Measurements from ENCODE around the gene CNTN2.

The CNTN2 gene

GRCh38 chr1:205072286-205072685 lies 29.3 kb downstream of the CNTN2 start:
- H3K4me3 ChIP-seq (ENCODE audit: low read length), result no peak overlapping the region
- H3K4me1 ChIP-seq (ENCODE audit: insufficient read depth, low read length), result peaks cover 4% of the 10 kb centered on the region
- H3K36me3 ChIP-seq (ENCODE audit: insufficient read depth, low read length), result no peaks in the 10 kb centered on the region
- H3K27me3 ChIP-seq (ENCODE audit: insufficient read depth, low read length), result no peaks in the 10 kb centered on the region
- no peaks in the 10 kb centered on the region for H3K9me3 ChIP-seq (ENCODE audit: low read length)
- H2AFZ ChIP-seq (ENCODE audit: low read depth, low read length), result no peak overlapping the region

GRCh38 chr1:205072881-205073280 lies 29.9 kb downstream of the CNTN2 start:
- no peak overlapping the region for H3K4me3 ChIP-seq (ENCODE audit: low read length)
- no peaks in the 10 kb centered on the region for H3K27me3 ChIP-seq (ENCODE audit: insufficient read depth, low read length)
- no peaks in the 10 kb centered on the region for H3K9me3 ChIP-seq (ENCODE audit: low read length)
- peaks cover 4% of the 10 kb centered on the region for H3K4me1 ChIP-seq (ENCODE audit: insufficient read depth, low read length)
- no peak overlapping the region for H2AFZ ChIP-seq (ENCODE audit: low read depth, low read length)
- no peaks in the 10 kb centered on the region for H3K36me3 ChIP-seq (ENCODE audit: insufficient read depth, low read length)

GRCh38 chr1:205073511-205073910 lies 30.5 kb downstream of the CNTN2 start:
- Histone ChIP-seq H3K27me3 (ENCODE audit: insufficient read depth, low read length) (no peaks in the 10 kb centered on the region), H3K4me1 (ENCODE audit: insufficient read depth, low read length) (peaks cover 4% of the 10 kb centered on the region), H2AFZ (ENCODE audit: low read depth, low read length) (no peak overlapping the region), H3K9me3 (ENCODE audit: low read length) (no peaks in the 10 kb centered on the region), H3K4me3 (ENCODE audit: low read length) (no peak overlapping the region), H3K36me3 (ENCODE audit: insufficient read depth, low read length) (no peaks in the 10 kb centered on the region)

- no peaks in the 10 kb centered on the region for H3K36me3 ChIP-seq (ENCODE audit: insufficient read depth, low read length)
- no peak overlapping the region for H3K4me3 ChIP-seq (ENCODE audit: low read length)
- H2AFZ ChIP-seq (ENCODE audit: low read depth, low read length), result no peak overlapping the region
- no peaks in the 10 kb centered on the region for H3K9me3 ChIP-seq (ENCODE audit: low read length)
- no peaks in the 10 kb centered on the region for H3K27me3 ChIP-seq (ENCODE audit: insufficient read depth, low read length)
- H3K4me1 ChIP-seq (ENCODE audit: insufficient read depth, low read length), result peaks cover 4% of the 10 kb centered on the region
Measured at GRCh38 chr1:205074084-205074483, 31.1 kb downstream of the CNTN2 start.

- H3K4me3 ChIP-seq (ENCODE audit: low read length), result no peak overlapping the region
- H3K9me3 ChIP-seq (ENCODE audit: low read length), result no peaks in the 10 kb centered on the region
- H2AFZ ChIP-seq (ENCODE audit: low read depth, low read length), result no peak overlapping the region
Measured at GRCh38 chr1:205074513-205074912, 31.5 kb downstream of the CNTN2 start.

GRCh38 chr1:205075642-205076155 lies 32.7 kb downstream of the CNTN2 start:
- H2AFZ ChIP-seq (ENCODE audit: low read depth, low read length), result no peak overlapping the region
- no peaks in the 10 kb centered on the region for H3K27me3 ChIP-seq (ENCODE audit: insufficient read depth, low read length)
- H3K4me3 ChIP-seq (ENCODE audit: low read length), result no peak overlapping the region
- no peaks in the 10 kb centered on the region for H3K36me3 ChIP-seq (ENCODE audit: insufficient read depth, low read length)
- no peaks in the 10 kb centered on the region for H3K9me3 ChIP-seq (ENCODE audit: low read length)
- H3K4me1 ChIP-seq (ENCODE audit: insufficient read depth, low read length), result peaks cover 4% of the 10 kb centered on the region

More at GRCh38 chr1:205074513-205074912, 31.5 kb downstream of the CNTN2 start:
- Histone ChIP-seq H3K4me1 (ENCODE audit: insufficient read depth, low read length) (peaks cover 4% of the 10 kb centered on the region), H3K36me3 (ENCODE audit: insufficient read depth, low read length) (no peaks in the 10 kb centered on the region), H3K27me3 (ENCODE audit: insufficient read depth, low read length) (no peaks in the 10 kb centered on the region)

GRCh38 chr1:205076245-205076761 lies 33.3 kb downstream of the CNTN2 start:
- Histone ChIP-seq H3K9me3 (ENCODE audit: low read length) (no peaks in the 10 kb centered on the region), H3K27me3 (ENCODE audit: insufficient read depth, low read length) (no peaks in the 10 kb centered on the region), H3K4me3 (ENCODE audit: low read length) (no peak overlapping the region), H2AFZ (ENCODE audit: low read depth, low read length) (no peak overlapping the region), H3K4me1 (ENCODE audit: insufficient read depth, low read length) (peaks cover under 1% of the 10 kb centered on the region), H3K36me3 (ENCODE audit: insufficient read depth, low read length) (no peaks in the 10 kb centered on the region)

- H3K9me3 ChIP-seq (ENCODE audit: low read length), result no peaks in the 10 kb centered on the region
Measured at GRCh38 chr1:205077158-205077933, 34.3 kb downstream of the CNTN2 start.

GRCh38 chr1:205077934-205078311 lies 34.9 kb downstream of the CNTN2 start:
- no peak overlapping the region for H2AFZ ChIP-seq (ENCODE audit: low read depth, low read length)
- no peaks in the 10 kb centered on the region for H3K4me1 ChIP-seq (ENCODE audit: insufficient read depth, low read length)

More at GRCh38 chr1:205077158-205077933, 34.3 kb downstream of the CNTN2 start:
- no peak overlapping the region for H3K4me3 ChIP-seq (ENCODE audit: low read length)
- H3K27me3 ChIP-seq (ENCODE audit: insufficient read depth, low read length), result no peaks in the 10 kb centered on the region
- no peak overlapping the region for H2AFZ ChIP-seq (ENCODE audit: low read depth, low read length)
- no peaks in the 10 kb centered on the region for H3K4me1 ChIP-seq (ENCODE audit: insufficient read depth, low read length)
- H3K36me3 ChIP-seq (ENCODE audit: insufficient read depth, low read length), result no peaks in the 10 kb centered on the region

GRCh38 chr1:205082431-205082830 lies 39.4 kb downstream of the CNTN2 start:
- Histone ChIP-seq H3K9me3 (ENCODE audit: low read length) (no peaks in the 10 kb centered on the region), H3K4me1 (ENCODE audit: insufficient read depth, low read length) (no peaks in the 10 kb centered on the region), H3K4me3 (ENCODE audit: low read length) (no peak overlapping the region), H3K27me3 (ENCODE audit: insufficient read depth, low read length) (no peaks in the 10 kb centered on the region), H3K36me3 (ENCODE audit: insufficient read depth, low read length) (peaks cover 35% of the 10 kb centered on the region), H2AFZ (ENCODE audit: low read depth, low read length) (no peak overlapping the region)

More at GRCh38 chr1:205077934-205078311, 34.9 kb downstream of the CNTN2 start:
- H3K9me3 ChIP-seq (ENCODE audit: low read length), result no peaks in the 10 kb centered on the region
- H3K27me3 ChIP-seq (ENCODE audit: insufficient read depth, low read length), result no peaks in the 10 kb centered on the region
- no peak overlapping the region for H3K4me3 ChIP-seq (ENCODE audit: low read length)
- H3K36me3 ChIP-seq (ENCODE audit: insufficient read depth, low read length), result peaks cover 4% of the 10 kb centered on the region

- Histone ChIP-seq H3K36me3 (ENCODE audit: insufficient read depth, low read length) (peaks cover 52% of the 10 kb centered on the region), H3K27me3 (ENCODE audit: insufficient read depth, low read length) (no peaks in the 10 kb centered on the region), H3K4me3 (ENCODE audit: low read length) (no peak within 1 kb of the TSS), H2AFZ (ENCODE audit: low read depth, low read length) (no peak within 1 kb of the TSS), H3K9me3 (ENCODE audit: low read length) (no peaks in the 10 kb centered on the region), H3K4me1 (ENCODE audit: insufficient read depth, low read length) (no peaks in the 10 kb centered on the region)
Measured at GRCh38 chr1:205084360-205084759, 41.3 kb downstream of the CNTN2 start, which contains the start of gene TMEM81. TMEM81 (minus strand) TSS chr1:205084460; CDS start chr1:205084320, 140 bp downstream.

- Histone ChIP-seq H3K4me1 (ENCODE audit: insufficient read depth, low read length) (no peaks in the 10 kb centered on the region), H3K4me3 (ENCODE audit: low read length) (no peak overlapping the region), H3K9me3 (ENCODE audit: low read length) (no peaks in the 10 kb centered on the region), H3K36me3 (ENCODE audit: insufficient read depth, low read length) (peaks cover 77% of the 10 kb centered on the region), H3K27me3 (ENCODE audit: insufficient read depth, low read length) (no peaks in the 10 kb centered on the region), H2AFZ (ENCODE audit: low read depth, low read length) (no peak overlapping the region)
Measured at GRCh38 chr1:205088341-205088740, 45.3 kb downstream of the CNTN2 start.

- Histone ChIP-seq H3K4me1 (ENCODE audit: insufficient read depth, low read length) (no peaks in the 10 kb centered on the region), H3K9me3 (ENCODE audit: low read length) (no peaks in the 10 kb centered on the region), H2AFZ (ENCODE audit: low read depth, low read length) (no peak overlapping the region), H3K36me3 (ENCODE audit: insufficient read depth, low read length) (peaks cover 73% of the 10 kb centered on the region), H3K27me3 (ENCODE audit: insufficient read depth, low read length) (no peaks in the 10 kb centered on the region), H3K4me3 (ENCODE audit: low read length) (no peak overlapping the region)
Measured at GRCh38 chr1:205091043-205091740, 48.2 kb downstream of the CNTN2 start.

Data from neuron (in vitro differentiated cells).